SK-N-MC (cell line): ENCODE data around the gene SAMD5.

Source experiments
- DNase-seq: peaks from one replicate; pipeline ENCODE4 v3.0.0-alpha.2; 2011; ENCODE audit warnings: low read depth, low spot score
- H3K27ac ChIP-seq: fragments of 200-600 bp; sonication (generic); 2 replicates; pipeline ENCODE4 v1.5.1; 2016; ENCODE audit warnings: mixed run types
- H3K36me3 ChIP-seq: fragments of 200-600 bp; sonication (generic); 2 replicates; pipeline ENCODE4 v1.6.1; 2017; ENCODE audit warnings: antibody characterized with exemption, low read length, mixed read lengths; ENCODE audit not compliant: insufficient read depth
- H3K4me3 ChIP-seq: fragments of 200-600 bp; sonication (generic); 2 replicates; pipeline ENCODE4 v1.5.1; 2016
- H3K9ac ChIP-seq: fragments of 200-600 bp; sonication (generic); 2 replicates; pipeline ENCODE4 v1.8.0; 2017; ENCODE audit warnings: mixed run types, mixed read lengths; ENCODE audit not compliant: insufficient read length
- H3K9me3 ChIP-seq: fragments of 200-600 bp; sonication (generic); 2 replicates; pipeline ENCODE4 v1.6.1; 2017; ENCODE audit warnings: low read depth, mild to moderate bottlenecking, antibody characterized with exemption, low read length, moderate library complexity, mixed read lengths
- EZH2 ChIP-seq: fragments of 200-600 bp; sonication (generic); IDR thresholded peaks from one replicate; pipeline ENCODE4 v1.6.1; 2017; ENCODE audit warnings: antibody characterized with exemption
- FOXP2 ChIP-seq: optimal IDR thresholded peaks from 2 replicates; pipeline ENCODE3; 2011; ENCODE audit warnings: mild to moderate bottlenecking, moderate library complexity; ENCODE audit not compliant: insufficient read depth; ENCODE audit errors: extremely low read length, control extremely low read depth
- POLR2AphosphoS5 ChIP-seq: IDR thresholded peaks from 2 replicates; pipeline ENCODE4 v1.6.1; 2012; ENCODE audit warnings: mild to moderate bottlenecking, low read depth, low read length, borderline replicate concordance

SAMD5 gene

GRCh38 chr6:147508042-147508865 lies at the start of gene SAMD5:
SAMD5 (plus strand) TSS chr6:147508690; CDS start chr6:147508929, 239 bp downstream.
- peak within 1 kb of the TSS; percentile 98 for H3K4me3 ChIP-seq
- TF ChIP-seq FOXP2, result no peak
- peak; percentile 17; the same call in 1 of the 2 replicates for TF ChIP-seq POLR2AphosphoS5
- no peak within 1 kb of the TSS for H3K27ac ChIP-seq
- H3K36me3 ChIP-seq, result no peaks in the 10 kb centered on the region
- no peaks in the 10 kb centered on the region for H3K9me3 ChIP-seq
- DNase-seq, result no peak
- H3K9ac ChIP-seq, result peak within 1 kb of the TSS; percentile 52

DNA sequence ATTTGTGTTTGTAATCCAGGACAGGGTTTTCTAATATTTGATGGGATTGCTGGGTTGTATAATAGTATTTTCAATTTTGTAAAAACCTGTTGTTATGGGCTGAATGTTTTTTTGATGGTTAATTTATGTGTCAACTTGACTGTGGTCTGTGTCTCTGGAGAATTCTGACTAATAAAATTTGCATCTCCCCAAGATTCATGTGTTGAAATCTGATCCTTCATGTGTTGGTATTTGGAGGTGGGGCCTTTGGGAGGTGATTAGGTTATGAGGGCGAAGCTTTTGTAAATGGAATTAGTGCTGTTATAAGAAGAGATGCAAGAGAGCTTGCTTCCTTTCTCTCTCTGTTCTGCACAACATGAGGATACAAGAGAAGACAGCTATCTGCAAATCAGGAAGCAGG lies 48.7 kb upstream of the SAMD5 start:
- TF ChIP-seq FOXP2 (no peak), POLR2AphosphoS5 (no peak), EZH2 (no peak)
- Histone ChIP-seq H3K9ac (no peak overlapping the region), H3K27ac (no peak overlapping the region), H3K4me3 (no peak overlapping the region), H3K9me3 (no peaks in the 10 kb centered on the region), H3K36me3 (no peaks in the 10 kb centered on the region)
- DNase-seq, result no peak

DNA sequence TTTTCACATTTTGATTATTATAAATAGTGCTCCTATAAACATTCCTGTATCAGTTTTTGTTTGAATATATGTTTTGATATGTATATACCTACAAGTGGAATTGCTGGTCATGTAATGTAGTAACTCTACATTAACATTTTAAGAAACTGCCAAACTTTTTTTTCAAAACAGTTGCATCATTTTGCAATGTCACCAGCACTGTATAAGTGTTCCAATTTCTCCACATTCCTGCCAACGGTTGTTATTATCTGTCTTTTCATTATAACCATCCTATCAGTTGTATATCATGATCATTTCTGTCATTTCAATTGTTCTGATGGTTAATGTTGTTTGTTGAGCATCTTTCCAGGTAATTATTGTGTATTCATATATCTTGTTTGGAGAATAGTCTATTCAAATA lies 44.8 kb upstream of the SAMD5 start:
- no peaks in the 10 kb centered on the region for H3K36me3 ChIP-seq
- TF ChIP-seq POLR2AphosphoS5, result no peak
- TF ChIP-seq FOXP2, result no peak
- no peak for TF ChIP-seq EZH2
- no peak overlapping the region for H3K4me3 ChIP-seq
- no peak overlapping the region for H3K27ac ChIP-seq
- no peaks in the 10 kb centered on the region for H3K9me3 ChIP-seq
- no peak for DNase-seq
- no peak overlapping the region for H3K9ac ChIP-seq

DNA sequence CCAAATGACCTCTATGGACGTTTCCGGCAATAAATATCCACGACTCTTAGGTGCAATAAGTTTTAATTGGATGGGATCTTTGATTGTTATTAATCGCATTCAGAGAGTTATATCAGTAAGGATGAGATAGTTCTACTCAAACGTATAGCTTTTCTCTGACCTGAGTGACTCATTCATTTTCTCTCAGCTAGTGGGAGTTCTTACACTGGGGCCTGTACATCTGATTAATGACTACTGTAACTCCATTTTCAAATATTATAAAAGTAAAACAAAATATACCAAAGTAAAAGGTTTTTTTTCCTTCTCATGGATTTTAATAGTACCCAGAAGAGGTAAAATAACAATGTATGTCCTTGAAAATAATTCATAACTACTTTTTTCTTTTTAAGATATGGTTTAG lies 41.1 kb upstream of the SAMD5 start:
- no peak for TF ChIP-seq EZH2
- no peak for TF ChIP-seq POLR2AphosphoS5
- TF ChIP-seq FOXP2, result no peak
- DNase-seq, result no peak

DNA sequence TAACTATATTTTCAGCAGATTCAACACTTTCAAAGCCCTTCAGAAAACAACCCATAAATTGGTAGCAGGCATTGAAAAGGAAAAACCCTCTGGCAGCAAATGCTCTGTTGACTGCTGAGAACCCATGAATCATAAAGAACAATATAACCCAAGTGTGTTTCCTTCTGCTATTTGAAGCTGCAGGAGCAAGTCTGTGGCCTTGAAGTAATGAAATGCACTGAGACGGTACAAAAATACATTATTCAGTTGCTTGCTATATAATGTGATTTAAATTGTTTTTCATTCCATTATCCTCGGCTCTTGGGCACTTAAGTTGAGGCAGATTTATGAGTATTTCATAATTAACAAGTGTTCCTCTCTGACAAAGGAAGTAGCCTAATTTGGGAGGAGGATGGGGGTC lies 40.6 kb upstream of the SAMD5 start:
- Histone ChIP-seq H3K36me3 (no peaks in the 10 kb centered on the region), H3K27ac (no peak overlapping the region), H3K9ac (no peak overlapping the region), H3K9me3 (no peaks in the 10 kb centered on the region), H3K4me3 (no peak overlapping the region)
- no peak for TF ChIP-seq FOXP2
- no peak for TF ChIP-seq EZH2
- no peak; the same call in 1 of the 2 replicates for TF ChIP-seq POLR2AphosphoS5
- peak; percentile 65 for DNase-seq

More for the DNA sequence above, 41.1 kb upstream of the SAMD5 start:
- Histone ChIP-seq H3K4me3 (no peak overlapping the region), H3K27ac (no peak overlapping the region), H3K9me3 (no peaks in the 10 kb centered on the region), H3K9ac (no peak overlapping the region), H3K36me3 (no peaks in the 10 kb centered on the region)

GRCh38 chr6:147468634-147469033 lies 39.9 kb upstream of the SAMD5 start:
- no peaks in the 10 kb centered on the region for H3K9me3 ChIP-seq
- H3K9ac ChIP-seq, result no peak overlapping the region
- H3K27ac ChIP-seq, result no peak overlapping the region
- no peaks in the 10 kb centered on the region for H3K36me3 ChIP-seq
- DNase-seq, result no peak
- TF ChIP-seq POLR2AphosphoS5, result no peak
- no peak for TF ChIP-seq FOXP2
- no peak for TF ChIP-seq EZH2
- H3K4me3 ChIP-seq, result no peak overlapping the region

GRCh38 chr6:147479857-147480256 lies 28.6 kb upstream of the SAMD5 start:
- Histone ChIP-seq H3K9ac (no peak overlapping the region), H3K4me3 (no peak overlapping the region), H3K9me3 (no peaks in the 10 kb centered on the region), H3K36me3 (no peaks in the 10 kb centered on the region), H3K27ac (no peak overlapping the region)
- DNase-seq, result no peak
- TF ChIP-seq FOXP2 (no peak), EZH2 (no peak), POLR2AphosphoS5 (no peak)

- Histone ChIP-seq H3K9ac (no peak overlapping the region), H3K9me3 (no peaks in the 10 kb centered on the region), H3K27ac (no peak overlapping the region), H3K4me3 (no peak overlapping the region), H3K36me3 (no peaks in the 10 kb centered on the region)
- DNase-seq, result no peak
- TF ChIP-seq EZH2, result no peak
- no peak for TF ChIP-seq FOXP2
- no peak for TF ChIP-seq POLR2AphosphoS5
Measured at GRCh38 chr6:147486683-147487082, 21.8 kb upstream of the SAMD5 start.

GRCh38 chr6:147497472-147497871 lies 11.0 kb upstream of the SAMD5 start:
- no peaks in the 10 kb centered on the region for H3K36me3 ChIP-seq
- H3K27ac ChIP-seq, result no peak overlapping the region
- H3K9me3 ChIP-seq, result peaks cover 3% of the 10 kb centered on the region; the same call in 1 of the 2 replicates
- DNase-seq, result no peak
- TF ChIP-seq POLR2AphosphoS5 (no peak), FOXP2 (no peak), EZH2 (no peak)
- H3K4me3 ChIP-seq, result no peak overlapping the region
- no peak overlapping the region for H3K9ac ChIP-seq
